PFSK-1 (cell line): ENCODE results near the gene OR2Z1.

ENCODE experiments used
- FOXP2 ChIP-seq: optimal IDR thresholded peaks from 2 replicates; pipeline ENCODE3; 2011; ENCODE audit warnings: borderline replicate concordance, control low read depth, inconsistent platforms; ENCODE audit not compliant: insufficient read depth; ENCODE audit errors: extremely low read length, extremely low read depth
- POLR2AphosphoS5 ChIP-seq: IDR thresholded peaks from 2 replicates; pipeline ENCODE4 v1.6.1; 2012; ENCODE audit warnings: low read depth, mild to moderate bottlenecking, control low read depth, low read length, moderate library complexity
- SIN3A ChIP-seq: IDR thresholded peaks from 2 replicates; pipeline ENCODE4 v1.6.1; 2012; ENCODE audit warnings: mild to moderate bottlenecking, low read length, moderate library complexity, borderline replicate concordance; ENCODE audit not compliant: insufficient read depth
- TAF1 ChIP-seq: IDR thresholded peaks from 2 replicates; pipeline ENCODE4 v1.6.1; 2012; ENCODE audit warnings: low read length, control low read depth, borderline replicate concordance; ENCODE audit not compliant: insufficient read depth
- TF ChIP-seq, protein P1 (sequence below), 2 experiments: IDR thresholded peaks; 2 replicates each; pipeline versions ENCODE4 v1.6.1 to v1.8.0; 2011 to 2012; ENCODE audit warnings: low read depth in 2 of 2, low read length in 2 of 2, control low read depth in 1 of 2, inconsistent platforms in 1 of 2, mild to moderate bottlenecking in 1 of 2, moderate library complexity in 1 of 2; ENCODE audit not compliant: insufficient read depth in 1 of 2

Gene OR2Z1

DNA sequence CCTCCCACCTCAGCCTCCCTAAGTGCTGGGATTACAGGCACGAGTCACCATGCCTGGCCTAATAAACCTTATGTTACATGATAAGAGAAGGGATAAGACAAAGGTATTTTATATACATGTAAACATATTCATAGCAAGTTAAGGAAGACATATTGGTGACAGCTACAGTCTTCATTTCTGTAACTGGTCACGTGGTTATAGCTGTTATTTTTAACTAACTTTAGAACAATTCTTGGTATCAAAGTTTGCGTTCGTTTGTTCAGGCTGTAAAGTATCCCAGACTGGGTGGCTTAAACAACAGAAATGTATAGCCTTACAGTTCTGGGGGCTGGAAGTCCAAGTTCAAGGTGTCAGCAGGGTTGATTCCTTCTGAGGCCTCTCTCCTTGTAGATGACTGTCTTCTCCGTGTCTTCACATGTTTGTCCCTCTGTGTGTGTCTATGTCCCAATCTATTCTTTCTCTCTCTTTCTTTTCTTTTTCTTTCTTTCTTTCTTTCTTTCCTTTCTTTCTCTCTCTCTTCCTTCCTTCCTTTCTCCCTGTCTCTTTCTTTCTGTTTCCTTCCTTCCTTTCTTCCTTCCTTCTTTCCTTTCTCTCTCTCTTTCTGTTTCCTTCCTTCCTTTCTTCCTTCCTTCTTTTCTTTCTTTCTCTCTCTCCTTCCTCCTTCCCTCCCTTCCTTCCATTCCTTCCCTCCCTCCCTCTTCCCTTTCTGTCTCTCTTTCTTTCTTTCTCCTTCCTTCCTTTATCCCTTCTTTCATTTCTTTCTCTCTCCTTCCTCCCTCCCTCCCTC lies 30.5 kb upstream of the OR2Z1 start:
- TF ChIP-seq TAF1 (no peak), SIN3A (no peak), FOXP2 (no peak), POLR2AphosphoS5 (no peak)
- TF ChIP-seq, protein P1, sequence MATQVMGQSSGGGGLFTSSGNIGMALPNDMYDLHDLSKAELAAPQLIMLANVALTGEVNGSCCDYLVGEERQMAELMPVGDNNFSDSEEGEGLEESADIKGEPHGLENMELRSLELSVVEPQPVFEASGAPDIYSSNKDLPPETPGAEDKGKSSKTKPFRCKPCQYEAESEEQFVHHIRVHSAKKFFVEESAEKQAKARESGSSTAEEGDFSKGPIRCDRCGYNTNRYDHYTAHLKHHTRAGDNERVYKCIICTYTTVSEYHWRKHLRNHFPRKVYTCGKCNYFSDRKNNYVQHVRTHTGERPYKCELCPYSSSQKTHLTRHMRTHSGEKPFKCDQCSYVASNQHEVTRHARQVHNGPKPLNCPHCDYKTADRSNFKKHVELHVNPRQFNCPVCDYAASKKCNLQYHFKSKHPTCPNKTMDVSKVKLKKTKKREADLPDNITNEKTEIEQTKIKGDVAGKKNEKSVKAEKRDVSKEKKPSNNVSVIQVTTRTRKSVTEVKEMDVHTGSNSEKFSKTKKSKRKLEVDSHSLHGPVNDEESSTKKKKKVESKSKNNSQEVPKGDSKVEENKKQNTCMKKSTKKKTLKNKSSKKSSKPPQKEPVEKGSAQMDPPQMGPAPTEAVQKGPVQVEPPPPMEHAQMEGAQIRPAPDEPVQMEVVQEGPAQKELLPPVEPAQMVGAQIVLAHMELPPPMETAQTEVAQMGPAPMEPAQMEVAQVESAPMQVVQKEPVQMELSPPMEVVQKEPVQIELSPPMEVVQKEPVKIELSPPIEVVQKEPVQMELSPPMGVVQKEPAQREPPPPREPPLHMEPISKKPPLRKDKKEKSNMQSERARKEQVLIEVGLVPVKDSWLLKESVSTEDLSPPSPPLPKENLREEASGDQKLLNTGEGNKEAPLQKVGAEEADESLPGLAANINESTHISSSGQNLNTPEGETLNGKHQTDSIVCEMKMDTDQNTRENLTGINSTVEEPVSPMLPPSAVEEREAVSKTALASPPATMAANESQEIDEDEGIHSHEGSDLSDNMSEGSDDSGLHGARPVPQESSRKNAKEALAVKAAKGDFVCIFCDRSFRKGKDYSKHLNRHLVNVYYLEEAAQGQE (IDR thresholded peaks at IDR 0.05; ENCODE audit: insufficient read depth in 1 of 2, low read depth in 2 of 2, low read length in 2 of 2), result no peak

DNA sequence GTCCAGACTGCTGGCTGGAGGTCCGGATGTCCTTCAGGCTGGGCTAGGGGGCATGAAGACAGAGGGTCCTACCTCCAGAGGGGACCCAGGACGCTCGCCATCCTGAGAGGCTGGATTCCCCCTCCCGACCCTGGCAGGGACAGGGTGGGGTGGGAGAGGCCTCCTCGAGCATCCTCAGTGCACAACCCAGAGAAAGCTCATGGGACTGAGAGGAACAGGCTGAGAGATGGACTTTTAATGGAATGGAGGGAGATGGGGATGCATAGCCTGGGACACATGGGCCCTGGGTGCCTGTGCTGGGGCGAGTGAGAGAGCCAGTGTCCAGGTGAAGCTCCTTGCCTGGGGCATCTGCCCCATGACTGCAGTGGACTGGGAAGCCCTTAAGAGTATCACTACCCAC lies 25.9 kb upstream of the OR2Z1 start:
- TF ChIP-seq, protein P1 (IDR thresholded peaks at IDR 0.05; ENCODE audit: insufficient read depth in 1 of 2, low read depth in 2 of 2, low read length in 2 of 2), result no peak
- TF ChIP-seq SIN3A, result no peak
- no peak for TF ChIP-seq FOXP2

DNA sequence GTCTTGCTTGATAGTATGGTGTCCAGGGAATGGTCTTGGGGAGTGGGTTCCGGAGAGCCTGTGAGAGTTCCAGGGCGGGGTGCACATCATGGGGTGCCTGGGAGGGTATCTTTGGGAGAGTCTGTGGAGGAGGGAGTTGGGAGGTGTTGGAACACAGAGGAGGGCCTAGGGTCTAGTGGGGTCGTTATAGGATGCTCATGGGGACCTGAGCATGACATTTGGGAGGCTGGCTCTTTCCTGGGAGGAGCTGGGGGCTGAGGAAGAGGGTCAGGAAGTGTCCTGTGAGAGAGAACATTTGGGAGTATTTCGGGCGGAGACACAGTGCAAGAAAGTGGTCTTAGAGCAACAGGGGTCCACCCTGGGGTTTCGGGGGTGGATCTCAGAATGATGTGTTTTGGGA lies 25.5 kb upstream of the OR2Z1 start:
- TF ChIP-seq, protein P1 (IDR thresholded peaks at IDR 0.05; ENCODE audit: insufficient read depth in 1 of 2, low read depth in 2 of 2, low read length in 2 of 2), result no peak
- TF ChIP-seq SIN3A (no peak), FOXP2 (no peak), POLR2AphosphoS5 (no peak), TAF1 (no peak)

DNA sequence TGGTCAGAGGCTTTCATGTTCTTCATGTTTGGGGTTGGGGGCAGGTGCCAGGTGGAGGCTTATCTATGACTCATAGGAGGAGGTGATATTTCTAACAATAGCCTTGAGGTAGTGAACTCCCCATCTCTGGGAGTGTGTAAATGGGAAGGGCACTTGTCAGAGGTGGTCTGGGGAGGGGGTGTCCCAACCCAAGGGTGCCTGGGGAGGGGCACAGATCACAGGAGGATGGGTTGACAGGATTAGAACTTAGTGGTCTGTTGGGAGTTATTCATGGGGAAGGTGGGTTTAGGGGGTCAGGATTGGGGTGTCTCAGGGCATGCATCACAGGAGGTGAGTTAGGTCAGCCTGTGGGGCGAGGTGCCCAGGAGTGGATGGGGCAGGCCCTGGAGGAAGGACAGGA lies 24.4 kb upstream of the OR2Z1 start:
- TF ChIP-seq, protein P1 (IDR thresholded peaks at IDR 0.05; ENCODE audit: insufficient read depth in 1 of 2, low read depth in 2 of 2, low read length in 2 of 2), result no peak
- TF ChIP-seq TAF1, result no peak
- no peak for TF ChIP-seq SIN3A
- TF ChIP-seq POLR2AphosphoS5, result no peak
- no peak for TF ChIP-seq FOXP2
